Esophagus muscularis mucosa (tissue), 4 donors: ENCODE measurements around the gene SLCO2A1.

Experiments
- EP300 ChIP-seq: sonication (generic); formaldehyde crosslinking; IDR thresholded peaks from one replicate; pipeline ENCODE4 v1.6.1; 2017; ENCODE audit warnings: antibody characterized with exemption
- POLR2A ChIP-seq: fragments of 450-650 bp; IDR thresholded peaks from one replicate; pipeline ENCODE4 v1.6.1; 2017; ENCODE audit warnings: antibody characterized with exemption, moderate library complexity, mild to moderate bottlenecking, low read depth
- POLR2AphosphoS5 ChIP-seq, 2 donors: sonication (generic); formaldehyde crosslinking; IDR thresholded peaks; one replicate each; pipeline ENCODE4 v1.6.1; 2017; ENCODE audit warnings: antibody characterized with exemption in 2 of 2
- TF ChIP-seq, protein P1 (sequence below), 3 experiments: fragments of 200-600 bp in 2 of 3; fragments of 450-650 bp in 1 of 3; sonication (generic) in 2 of 3; IDR thresholded peaks; one replicate each; pipeline ENCODE4 v1.5.1; 2017 to 2019; ENCODE audit warnings: antibody characterized with exemption in 3 of 3, mild to moderate bottlenecking in 2 of 3, moderate library complexity in 1 of 3

DNA sequence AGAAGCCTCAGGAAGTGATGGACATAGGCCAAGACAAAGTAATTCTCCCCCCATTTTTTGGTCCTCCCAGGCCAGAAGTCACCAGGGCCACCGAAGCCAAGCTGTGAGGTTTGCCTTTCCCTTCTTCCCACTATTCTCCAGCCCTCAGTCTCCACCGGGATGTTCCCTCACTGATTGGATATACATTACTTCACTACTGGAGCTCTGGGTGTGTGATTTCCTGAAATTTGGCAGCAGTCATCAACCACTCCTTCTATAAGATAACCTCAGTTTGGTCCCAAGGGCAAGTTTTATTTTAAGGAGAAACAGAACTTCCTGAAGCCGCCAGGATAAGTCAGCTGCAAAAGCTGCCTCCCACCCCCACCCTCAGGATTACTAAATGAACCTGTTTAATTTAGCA lies 11.3 kb downstream of the SLCO2A1 start:
- TF ChIP-seq, protein P1, sequence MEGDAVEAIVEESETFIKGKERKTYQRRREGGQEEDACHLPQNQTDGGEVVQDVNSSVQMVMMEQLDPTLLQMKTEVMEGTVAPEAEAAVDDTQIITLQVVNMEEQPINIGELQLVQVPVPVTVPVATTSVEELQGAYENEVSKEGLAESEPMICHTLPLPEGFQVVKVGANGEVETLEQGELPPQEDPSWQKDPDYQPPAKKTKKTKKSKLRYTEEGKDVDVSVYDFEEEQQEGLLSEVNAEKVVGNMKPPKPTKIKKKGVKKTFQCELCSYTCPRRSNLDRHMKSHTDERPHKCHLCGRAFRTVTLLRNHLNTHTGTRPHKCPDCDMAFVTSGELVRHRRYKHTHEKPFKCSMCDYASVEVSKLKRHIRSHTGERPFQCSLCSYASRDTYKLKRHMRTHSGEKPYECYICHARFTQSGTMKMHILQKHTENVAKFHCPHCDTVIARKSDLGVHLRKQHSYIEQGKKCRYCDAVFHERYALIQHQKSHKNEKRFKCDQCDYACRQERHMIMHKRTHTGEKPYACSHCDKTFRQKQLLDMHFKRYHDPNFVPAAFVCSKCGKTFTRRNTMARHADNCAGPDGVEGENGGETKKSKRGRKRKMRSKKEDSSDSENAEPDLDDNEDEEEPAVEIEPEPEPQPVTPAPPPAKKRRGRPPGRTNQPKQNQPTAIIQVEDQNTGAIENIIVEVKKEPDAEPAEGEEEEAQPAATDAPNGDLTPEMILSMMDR (IDR thresholded peaks at IDR 0.05): no peak
- TF ChIP-seq POLR2A (no peak), EP300 (no peak), POLR2AphosphoS5 (IDR thresholded peaks at IDR 0.05) (no peak)
